HG03175 (cell line): Measurements from ENCODE around the gene NRP2.

Source experiments
- ATAC-seq: cut with Tn5 transposase; IDR thresholded peaks from one replicate; pipeline ENCODE4 v1.9.1; 2021; ENCODE audit warnings: mild to moderate bottlenecking, moderate library complexity; ENCODE audit not compliant: unreplicated experiment

NRP2 gene

GRCh38 chr2:205800773-205801172, 118.5 kb downstream of the NRP2 start:
- no peak for ATAC-seq

- no peak for ATAC-seq
These were observed 119.8 kb downstream of the NRP2 start for GRCh38 chr2:205802065-205802464.

GRCh38 chr2:205802941-205803340, 120.6 kb downstream of the NRP2 start:
- ATAC-seq = no peak

GRCh38 chr2:205803500-205803899, 121.2 kb downstream of the NRP2 start:
- ATAC-seq = no peak

GRCh38 chr2:205805136-205805535, 122.8 kb downstream of the NRP2 start:
- ATAC-seq = no peak

- no peak for ATAC-seq
These were observed 124.0 kb downstream of the NRP2 start for GRCh38 chr2:205806143-205806905.

- ATAC-seq = no peak
These were observed 124.9 kb downstream of the NRP2 start for GRCh38 chr2:205807229-205807628.

GRCh38 chr2:205807758-205808157, 125.5 kb downstream of the NRP2 start:
- ATAC-seq = no peak

GRCh38 chr2:205808486-205809121, 126.3 kb downstream of the NRP2 start:
- ATAC-seq = no peak

- ATAC-seq = no peak
These were observed 129.1 kb downstream of the NRP2 start for GRCh38 chr2:205811387-205811786.

- peak; percentile 32 for ATAC-seq
These were observed 131.7 kb downstream of the NRP2 start for GRCh38 chr2:205814039-205814364.

- ATAC-seq = no peak
These were observed 133.4 kb downstream of the NRP2 start for GRCh38 chr2:205815673-205816072.

GRCh38 chr2:205816268-205816667, 134.0 kb downstream of the NRP2 start:
- no peak for ATAC-seq

GRCh38 chr2:205822579-205822978, 140.3 kb downstream of the NRP2 start:
- ATAC-seq = no peak

- no peak for ATAC-seq
These were observed 145.6 kb downstream of the NRP2 start for GRCh38 chr2:205827809-205828365.

GRCh38 chr2:205833864-205834263, 151.6 kb downstream of the NRP2 start:
- ATAC-seq = no peak

GRCh38 chr2:205834796-205835195, 152.5 kb downstream of the NRP2 start:
- no peak for ATAC-seq

- ATAC-seq = no peak
These were observed 153.0 kb downstream of the NRP2 start for GRCh38 chr2:205835251-205835791.

- no peak for ATAC-seq
These were observed 153.6 kb downstream of the NRP2 start for GRCh38 chr2:205835923-205836322.

GRCh38 chr2:205836477-205837221, 154.3 kb downstream of the NRP2 start:
- no peak for ATAC-seq

GRCh38 chr2:205837663-205838062, 155.4 kb downstream of the NRP2 start:
- ATAC-seq = no peak
